Esophagus muscularis mucosa (tissue), 4 donors: ENCODE measurements around the gene SPAG17.

Experiments
- CTCF ChIP-seq, 3 experiments: fragments of 200-600 bp in 2 of 3; fragments of 450-650 bp in 1 of 3; sonication (generic) in 2 of 3; IDR thresholded peaks; one replicate each; pipeline ENCODE4 v1.5.1; 2017 to 2019; ENCODE audit warnings: antibody characterized with exemption in 3 of 3, mild to moderate bottlenecking in 2 of 3, moderate library complexity in 1 of 3
- EP300 ChIP-seq: sonication (generic); formaldehyde crosslinking; IDR thresholded peaks from one replicate; pipeline ENCODE4 v1.6.1; 2017; ENCODE audit warnings: antibody characterized with exemption
- POLR2A ChIP-seq: fragments of 450-650 bp; IDR thresholded peaks from one replicate; pipeline ENCODE4 v1.6.1; 2017; ENCODE audit warnings: antibody characterized with exemption, moderate library complexity, mild to moderate bottlenecking, low read depth
- POLR2AphosphoS5 ChIP-seq, 2 donors: sonication (generic); formaldehyde crosslinking; IDR thresholded peaks; one replicate each; pipeline ENCODE4 v1.6.1; 2017; ENCODE audit warnings: antibody characterized with exemption in 2 of 2

- TF ChIP-seq CTCF (IDR thresholded peaks at IDR 0.05) (no peak), POLR2A (no peak), EP300 (no peak), POLR2AphosphoS5 (IDR thresholded peaks at IDR 0.05) (no peak)
Observed at GRCh38 chr1:118122234-118123004, 62.6 kb downstream of the SPAG17 start.
